Tibial artery (tissue), 4 donors: ENCODE measurements around the gene DGKI.

Source experiments
- DNase-seq, 2 donors: peaks; one replicate each; pipeline ENCODE4 v3.0.0-alpha.2; 2019
- H3K27ac ChIP-seq, 2 donors: fragments of 200-600 bp; sonication (generic) in 1 of 2; 1 replicate in 1 of 2; 2 replicates in 1 of 2; pipeline ENCODE4 v1.5.1; 2018 to 2019; ENCODE audit warnings: mild to moderate bottlenecking in 1 of 2
- H3K27me3 ChIP-seq, 2 donors: fragments of 200-600 bp; sonication (generic) in 1 of 2; one replicate each; pipeline versions ENCODE4 v1.5.1 to v1.6.0; 2016 to 2019
- H3K36me3 ChIP-seq, 3 donors: fragments of 200-600 bp; sonication (generic) in 2 of 3; one replicate each; pipeline ENCODE4 v1.5.1; 2016 to 2019; ENCODE audit warnings: mild to moderate bottlenecking in 2 of 3
- H3K4me1 ChIP-seq, 4 donors: fragments of 200-600 bp; sonication (generic) in 2 of 4; 1 replicate in 3 of 4; 2 replicates in 1 of 4; pipeline ENCODE4 v1.5.1; 2016 to 2019
- H3K4me3 ChIP-seq, 2 donors: fragments of 200-600 bp; sonication (generic) in 1 of 2; 1 replicate in 1 of 2; 2 replicates in 1 of 2; pipeline ENCODE4 v1.5.1; 2018 to 2019; ENCODE audit warnings: mild to moderate bottlenecking in 2 of 2
- H3K9me3 ChIP-seq, 3 donors: fragments of 200-600 bp; sonication (generic) in 1 of 3; one replicate each; pipeline ENCODE4 v1.5.1; 2016 to 2019
- CTCF ChIP-seq, 2 experiments: fragments of 200-600 bp in 1 of 2; fragments of 450-650 bp in 1 of 2; IDR thresholded peaks; one replicate each; pipeline ENCODE4 v1.5.1; 2017 to 2019; ENCODE audit warnings: antibody characterized with exemption in 2 of 2, mild to moderate bottlenecking in 1 of 2, moderate library complexity in 1 of 2
- intact Hi-C: fragments of 100-400 bp; cut with DNase I; formaldehyde crosslinking; loops from one replicate; pipeline ENCODE4 v1.15.0; 2023; ENCODE audit warnings: low total_unique reads

The DGKI gene

GRCh38 chr7:137390076-137390475 lies 456.7 kb downstream of the DGKI start:
- no peaks in the 10 kb centered on the region for H3K36me3 ChIP-seq
- no peak for DNase-seq
- H3K27ac ChIP-seq = no peak overlapping the region
- no peak overlapping the region for H3K4me3 ChIP-seq
- H3K27me3 ChIP-seq = no peaks in the 10 kb centered on the region
- H3K9me3 ChIP-seq = no peaks in the 10 kb centered on the region
- no peak for TF ChIP-seq CTCF (IDR thresholded peaks at IDR 0.05)
- intact Hi-C loops = no loop called here
- no peaks in the 10 kb centered on the region for H3K4me1 ChIP-seq

GRCh38 chr7:137388916-137389315 lies 457.9 kb downstream of the DGKI start:
- Histone ChIP-seq H3K27me3 (no peaks in the 10 kb centered on the region), H3K27ac (no peak overlapping the region), H3K9me3 (no peaks in the 10 kb centered on the region), H3K36me3 (no peaks in the 10 kb centered on the region), H3K4me1 (no peaks in the 10 kb centered on the region), H3K4me3 (no peak overlapping the region)
- no peak for DNase-seq
- intact Hi-C loops = no loop called here
- TF ChIP-seq CTCF (IDR thresholded peaks at IDR 0.05) = no peak

- intact Hi-C loops = no loop called here
- no peaks in the 10 kb centered on the region for H3K27me3 ChIP-seq
- H3K4me1 ChIP-seq = no peaks in the 10 kb centered on the region
- DNase-seq = no peak
- no peaks in the 10 kb centered on the region for H3K9me3 ChIP-seq
- no peak overlapping the region for H3K4me3 ChIP-seq
- H3K27ac ChIP-seq = no peak overlapping the region
- TF ChIP-seq CTCF (IDR thresholded peaks at IDR 0.05) = no peak
- H3K36me3 ChIP-seq = no peaks in the 10 kb centered on the region
Observed at GRCh38 chr7:137386966-137387365, 459.8 kb downstream of the DGKI start.

- Histone ChIP-seq H3K27ac (no peak overlapping the region), H3K4me3 (no peak overlapping the region), H3K27me3 (no peaks in the 10 kb centered on the region), H3K36me3 (no peaks in the 10 kb centered on the region), H3K4me1 (no peaks in the 10 kb centered on the region), H3K9me3 (peaks cover 0 to 6% (median 5%) of the 10 kb centered on the region in 3 donors)
- TF ChIP-seq CTCF (IDR thresholded peaks at IDR 0.05) = no peak
- intact Hi-C loops = no loop called here
- DNase-seq = no peak
Observed at GRCh38 chr7:137381045-137381444, 465.7 kb downstream of the DGKI start.

GRCh38 chr7:137373507-137373906 lies 473.3 kb downstream of the DGKI start:
- Histone ChIP-seq H3K9me3 (peaks cover 0 to 4% (median 3%) of the 10 kb centered on the region in 3 donors), H3K4me3 (no peak overlapping the region), H3K4me1 (no peaks in the 10 kb centered on the region), H3K27ac (no peak overlapping the region), H3K36me3 (no peaks in the 10 kb centered on the region), H3K27me3 (no peaks in the 10 kb centered on the region)
- intact Hi-C loops = no loop called here
- DNase-seq = no peak
- TF ChIP-seq CTCF (IDR thresholded peaks at IDR 0.05) = no peak

GRCh38 chr7:137371616-137372015 lies 475.2 kb downstream of the DGKI start:
- Histone ChIP-seq H3K4me1 (no peaks in the 10 kb centered on the region), H3K9me3 (no peaks in the 10 kb centered on the region), H3K27me3 (no peaks in the 10 kb centered on the region), H3K36me3 (no peaks in the 10 kb centered on the region), H3K27ac (no peak overlapping the region), H3K4me3 (no peak overlapping the region)
- intact Hi-C loops = no loop called here
- no peak for DNase-seq
- no peak for TF ChIP-seq CTCF (IDR thresholded peaks at IDR 0.05)
